IMR-90 (cell line): Measurements from ENCODE around the gene TWSG1. TPM values are rescaled to one million over a fixed set of nuclear protein-coding genes. Genes with fewer than 3 reads are reported as not detected.
A peak's percentile ranks its signal among the peaks of the same experiment; 100 is the strongest.

Experiments used
- ATAC-seq: fragments of 200-7000 bp; cut with Tn5 transposase; 2 replicates; pipeline ENCODE4 v1.9.1; 2020; ENCODE audit warnings: low read depth, mild to moderate bottlenecking, moderate library complexity
- BruUV-seq: library from RNA; stranded (reverse); fragments of 400-500 nt; replicated peaks from 2 replicates; lab custom pipeline; 2021; lab: Mats Ljungman, UMichigan
- CTCF ChIA-PET: fragments of 300-600 bp; formaldehyde crosslinking; extraction: SDS; loops from one replicate; lab custom pipeline; 2021; ENCODE audit warnings: antibody characterized with exemption; lab: Yijun Ruan, JAX
- POLR2A ChIA-PET: fragments of 300-600 bp; sonication (Branson Sonifier 250); formaldehyde crosslinking; loops from one replicate; lab custom pipeline; 2022; ENCODE audit warnings: antibody characterized with exemption; ENCODE audit not compliant: unreplicated experiment; lab: Charles Lee
- DNase-seq: peaks from one replicate; pipeline ENCODE4 v3.0.0; 2013
- H2AFZ ChIP-seq: replicated peaks from 2 replicates; pipeline ENCODE3; 2013; ENCODE audit warnings: low read length, mild to moderate bottlenecking; ENCODE audit not compliant: poor library complexity
- H2AK5ac ChIP-seq: 2 replicates; pipeline ENCODE4 v1.6.1; 2013; ENCODE audit warnings: low read depth, low read length, inconsistent platforms
- H2AK9ac ChIP-seq: replicated peaks from 2 replicates; pipeline ENCODE3; 2013; ENCODE audit warnings: mild to moderate bottlenecking, low read depth, low read length, moderate library complexity; ENCODE audit not compliant: poor library complexity
- H2BK120ac ChIP-seq: 2 replicates; pipeline ENCODE4 v1.6.1; 2013; ENCODE audit warnings: low read depth, low read length, inconsistent platforms
- H2BK15ac ChIP-seq: 3 replicates; pipeline ENCODE4 v1.6.1; 2013; ENCODE audit warnings: low read depth, low read length, inconsistent platforms
- H2BK20ac ChIP-seq: 2 replicates; pipeline ENCODE4 v1.6.1; 2013; ENCODE audit warnings: low read depth, mild to moderate bottlenecking, inconsistent platforms, low read length, moderate library complexity
- H2BK5ac ChIP-seq: 2 replicates; pipeline ENCODE4 v1.6.1; 2013; ENCODE audit warnings: mild to moderate bottlenecking, low read depth, low read length, inconsistent platforms; ENCODE audit not compliant: poor library complexity, severe bottlenecking
- H3K14ac ChIP-seq: replicated peaks from 2 replicates; pipeline ENCODE4 v1.6.1; 2013; ENCODE audit warnings: low read depth, low read length, inconsistent platforms
- H3K18ac ChIP-seq: 2 replicates; pipeline ENCODE4 v1.6.1; 2013; ENCODE audit warnings: low read depth, low read length, control low read depth
- H3K23ac ChIP-seq: 2 replicates; pipeline ENCODE4 v1.6.1; 2013; ENCODE audit warnings: low read depth, low read length, inconsistent platforms
- H3K27ac ChIP-seq: 2 replicates; pipeline ENCODE4 v1.5.1; 2013; ENCODE audit warnings: mild to moderate bottlenecking, control low read depth, low read length; ENCODE audit not compliant: insufficient read depth
- H3K27me3 ChIP-seq: 2 replicates; pipeline ENCODE4 v1.6.1; 2013; ENCODE audit warnings: low read length; ENCODE audit not compliant: control insufficient read depth, insufficient read depth
- H3K36me3 ChIP-seq: 2 replicates; pipeline ENCODE4 v1.6.1; 2013; ENCODE audit warnings: low read length, mixed read lengths; ENCODE audit not compliant: control insufficient read depth, insufficient read depth
- H3K4ac ChIP-seq: 2 replicates; pipeline ENCODE4 v1.6.1; 2013; ENCODE audit warnings: low read depth, low read length, inconsistent platforms
- H3K4me1 ChIP-seq: 2 replicates; pipeline ENCODE4 v1.6.1; 2013; ENCODE audit warnings: low read length, mixed read lengths; ENCODE audit not compliant: control insufficient read depth, insufficient read depth
- H3K4me2 ChIP-seq: 2 replicates; pipeline ENCODE4 v1.6.1; 2013; ENCODE audit warnings: low read depth, mild to moderate bottlenecking, control low read depth, low read length, moderate library complexity
- H3K4me3 ChIP-seq: 2 replicates; pipeline ENCODE4 v1.5.1; 2013; ENCODE audit warnings: low read depth, mild to moderate bottlenecking, control low read depth, low read length, moderate library complexity; ENCODE audit not compliant: insufficient read depth
- H3K56ac ChIP-seq: 2 replicates; pipeline ENCODE4 v1.6.1; 2013; ENCODE audit warnings: low read length, inconsistent platforms; ENCODE audit not compliant: insufficient read depth; ENCODE audit errors: extremely low read depth
- H3K79me1 ChIP-seq, 2 experiments: 2 replicates each; pipeline ENCODE4 v1.6.1; 2013; ENCODE audit warnings: low read length in 2 of 2, inconsistent platforms in 1 of 2, low read depth in 1 of 2
- H3K9ac ChIP-seq: 2 replicates; pipeline ENCODE4 v1.6.1; 2013; ENCODE audit warnings: low read depth, low read length, control low read depth
- H3K9me1 ChIP-seq: 2 replicates; pipeline ENCODE4 v1.6.1; 2013; ENCODE audit warnings: low read length, inconsistent platforms; ENCODE audit not compliant: insufficient read depth
- H3K9me3 ChIP-seq: 2 replicates; pipeline ENCODE4 v1.6.1; 2013; ENCODE audit warnings: low read length; ENCODE audit not compliant: control insufficient read depth, insufficient read depth
- H4K20me1 ChIP-seq: 2 replicates; pipeline ENCODE4 v1.6.1; 2013; ENCODE audit warnings: low read length, inconsistent platforms; ENCODE audit not compliant: insufficient read depth
- H4K5ac ChIP-seq: 2 replicates; pipeline ENCODE4 v1.6.1; 2013; ENCODE audit warnings: mild to moderate bottlenecking, low read depth, low read length, control low read depth
- H4K8ac ChIP-seq, 2 experiments: 2 replicates each; pipeline ENCODE4 v1.6.1; 2013; ENCODE audit warnings: low read depth in 2 of 2, low read length in 2 of 2, control low read depth in 1 of 2, inconsistent platforms in 1 of 2
- H4K91ac ChIP-seq: 2 replicates; pipeline ENCODE4 v1.6.1; 2013; ENCODE audit warnings: low read depth, low read length, inconsistent platforms; ENCODE audit not compliant: insufficient read depth
- BHLHE40 ChIP-seq: fragments of 150-350 bp; IDR thresholded peaks from 2 replicates; pipeline ENCODE4 v1.6.1; 2016; ENCODE audit warnings: mild to moderate bottlenecking, low read depth, low read length
- CHD1 ChIP-seq: IDR thresholded peaks from 2 replicates; pipeline ENCODE4 v1.6.1; 2012; ENCODE audit warnings: low read depth, low read length, improper control_type of control experiment
- ELK1 ChIP-seq: fragments of 150-350 bp; IDR thresholded peaks from 2 replicates; pipeline ENCODE4 v1.6.1; 2016; ENCODE audit warnings: low read depth, mild to moderate bottlenecking, low read length, moderate library complexity, borderline replicate concordance
- FOS ChIP-seq: fragments of 150-350 bp; IDR thresholded peaks from 2 replicates; pipeline ENCODE4 v1.6.1; 2016; ENCODE audit warnings: low read depth, low read length
- MXI1 ChIP-seq: IDR thresholded peaks from 2 replicates; pipeline ENCODE4 v1.6.1; 2012; ENCODE audit warnings: low read depth, mild to moderate bottlenecking, low read length, moderate library complexity, borderline replicate concordance
- NFE2L2 ChIP-seq: fragments of 150-350 bp; IDR thresholded peaks from 2 replicates; pipeline ENCODE4 v1.6.1; 2016; ENCODE audit warnings: low read depth, mild to moderate bottlenecking, low read length
- POLR2A ChIP-seq: IDR thresholded peaks from 2 replicates; pipeline ENCODE4 v1.6.1; 2012; ENCODE audit warnings: mild to moderate bottlenecking, low read depth, low read length
- RAD21 ChIP-seq: IDR thresholded peaks from 2 replicates; pipeline ENCODE4 v1.6.1; 2012; ENCODE audit warnings: low read length, improper control_type of control experiment
- SMC3 ChIP-seq: fragments of 150-350 bp; IDR thresholded peaks from 2 replicates; pipeline ENCODE4 v1.6.1; 2016; ENCODE audit warnings: low read depth, mild to moderate bottlenecking, antibody characterized with exemption, low read length, moderate library complexity
- USF2 ChIP-seq: fragments of 150-350 bp; IDR thresholded peaks from 2 replicates; pipeline ENCODE4 v1.6.1; 2017; ENCODE audit warnings: mild to moderate bottlenecking, antibody characterized with exemption, low read length, low read depth
- WGBS, 2 experiments: methylation state at CpG; one replicate each; pipeline versions ENCODE4 v1.1.5 to v1.1.7; 2013; ENCODE audit warnings: missing lambda C conversion rate in 2 of 2; ENCODE audit not compliant: insufficient read length in 1 of 2; ENCODE audit errors: extremely low coverage in 2 of 2; 5-methylcytosine and 5-hydroxymethylcytosine counted together
- dilution Hi-C: fragments of 300-500 bp; cut with HindIII; formaldehyde crosslinking; loops from one replicate; pipeline ENCODE4 v1.14.3; 2018; ENCODE audit warnings: low sequenced_read_pairs; ENCODE audit not compliant: unreplicated experiment
- in situ Hi-C: fragments of 300-500 bp; cut with MboI; formaldehyde crosslinking; loops from 3 replicates; pipeline ENCODE4 v1.14.3; 2019; ENCODE audit warnings: low sequenced_read_pairs, inconsistent platforms, mixed read lengths
- intact Hi-C: fragments of 100-400 bp; cut with micrococcal nuclease; formaldehyde crosslinking; loops from 2 replicates; pipeline ENCODE4 v1.10.0; 2022
- polyA plus RNA-seq, 3 experiments: library from polyadenylated mRNA; depleted of rRNA; stranded (reverse); fragments of >200 nt; gene quantifications; 2 replicates each; pipeline ENCODE4 v1.2.3, GENCODE V29; 2012; ENCODE audit warnings: low replicate concordance in 1 of 3
- total RNA-seq: library from RNA; depleted of rRNA; stranded (reverse); fragments of >200 nt; gene quantifications from 2 replicates; pipeline ENCODE4 v1.2.3, GENCODE V29; 2012

Gene TWSG1
- total and polyA plus RNA-seq, 2 of the 4 experiments (the other 2 are of a cell fraction) = 80.4 to 115 TPM

- ChIA-PET POLR2A (no interaction called here), CTCF (no interaction called here)
- intact Hi-C loops = no loop called here
Measured at GRCh38 chr18:9319333-9319732, 15.2 kb upstream of the TWSG1 start.

More at GRCh38 chr18:9319333-9319732, 15.2 kb upstream of the TWSG1 start:
- H3K4me3 ChIP-seq = no peak overlapping the region
- peak overlapping the region; percentile 74; the same call in 1 of the 2 replicates for H3K27ac ChIP-seq
- H3K36me3 ChIP-seq = peaks cover 1% of the 10 kb centered on the region; the same call in 1 of the 2 replicates
- in situ Hi-C loops = no loop called here
- H2AK5ac ChIP-seq = peak overlapping the region; percentile 83
- no peaks in the 10 kb centered on the region for H4K20me1 ChIP-seq
- peaks cover 17% of the 10 kb centered on the region for H3K9me1 ChIP-seq
- peak overlapping the region; percentile 86 for H3K14ac ChIP-seq
- H2BK20ac ChIP-seq = peak overlapping the region; percentile 83; the same call in 1 of the 2 replicates
- peaks cover 21% of the 10 kb centered on the region for H3K4me1 ChIP-seq
- H3K9ac ChIP-seq = no peak overlapping the region
- H3K27me3 ChIP-seq = no peaks in the 10 kb centered on the region
- H3K23ac ChIP-seq = peak overlapping the region; percentile 73; the same call in 1 of the 2 replicates
- peak overlapping the region; percentile 82 for H2BK5ac ChIP-seq
- peak overlapping the region; percentile 99 for H2BK120ac ChIP-seq
- H2AK9ac ChIP-seq = no peak overlapping the region
- H4K5ac ChIP-seq = peak overlapping the region; percentile 53; the same call in 1 of the 2 replicates
- H3K18ac ChIP-seq = peak overlapping the region; percentile 76
- peak; percentile 70 for DNase-seq
- ATAC-seq = peak; percentile 42
- H4K91ac ChIP-seq = peak overlapping the region; percentile 92
- H2BK15ac ChIP-seq = peak overlapping the region; percentile 46; the same call in 2 of the 3 replicates
- no peak overlapping the region for H3K56ac ChIP-seq
- WGBS, 2 experiments = no CpG with 5 or more reads among the region's 1 CpG
- peak overlapping the region; percentile 94 for H3K4ac ChIP-seq
- H4K8ac ChIP-seq = peak overlapping the region; percentile 85 to 90; a peak in 3 of 4 replicates
- H2AFZ ChIP-seq = no peak overlapping the region
- H3K79me1 ChIP-seq = peaks cover 15 to 21% of the 10 kb centered on the region in 2 experiments; a peak in 3 of 4 replicates
- H3K9me3 ChIP-seq = no peaks in the 10 kb centered on the region
- BruUV-seq = no TSS peak
- dilution Hi-C loops = no loop called here
- no peak overlapping the region for H3K4me2 ChIP-seq
- no peak for TF ChIP-seq POLR2A
- TF ChIP-seq RAD21 = no peak
- TF ChIP-seq USF2 = no peak
- TF ChIP-seq CHD1 = no peak
- TF ChIP-seq SMC3 = no peak
- no peak for TF ChIP-seq ELK1
- TF ChIP-seq BHLHE40 = no peak
- TF ChIP-seq FOS = no peak
- no peak for TF ChIP-seq MXI1
- no peak for TF ChIP-seq NFE2L2
